Stimulated activated CD4-positive, alpha-beta T cell treated with anti-CD3 and anti-CD28 coated beads, Interleukin-4, amount 100 ng/mL, for 48 hours (primary cell): Measurements from ENCODE around the gene PCNX3.

Experiments
- DNase-seq, 2 donors: peaks; one replicate each; pipeline ENCODE4 v3.0.0-alpha.2; 2020; ENCODE audit warnings: low read depth in 2 of 2

Gene PCNX3

GRCh38 chr11:65580031-65580692 is 35.4 kb upstream of the PCNX3 start:
- no peak for DNase-seq

GRCh38 chr11:65580756-65581155 is 34.8 kb upstream of the PCNX3 start:
- no peak for DNase-seq

- no peak for DNase-seq
These were observed 33.6 kb upstream of the PCNX3 start for GRCh38 chr11:65581928-65582327.

GRCh38 chr11:65583589-65583988 is 32.0 kb upstream of the PCNX3 start:
- no peak for DNase-seq

- no peak for DNase-seq
These were observed 31.5 kb upstream of the PCNX3 start for GRCh38 chr11:65584106-65584505.

GRCh38 chr11:65584723-65585171 is 30.8 kb upstream of the PCNX3 start:
- no peak for DNase-seq

GRCh38 chr11:65585396-65586246 is 30.0 kb upstream of the PCNX3 start:
- no peak for DNase-seq

GRCh38 chr11:65586247-65586630 is 29.3 kb upstream of the PCNX3 start:
- DNase-seq = no peak

GRCh38 chr11:65586676-65587075 is 28.9 kb upstream of the PCNX3 start:
- no peak for DNase-seq

- peak; percentile 67 to 68 for DNase-seq
These were observed 27.1 kb upstream of the PCNX3 start for GRCh38 chr11:65588199-65589054.

- DNase-seq = no peak
These were observed 25.9 kb upstream of the PCNX3 start for GRCh38 chr11:65589444-65590239.

GRCh38 chr11:65590240-65590738 is 25.3 kb upstream of the PCNX3 start:
- DNase-seq = no peak

GRCh38 chr11:65591939-65592857 is 23.4 kb upstream of the PCNX3 start:
- DNase-seq = no peak

GRCh38 chr11:65592858-65593517 is 22.6 kb upstream of the PCNX3 start:
- DNase-seq = no peak

- no peak for DNase-seq
These were observed 21.8 kb upstream of the PCNX3 start for GRCh38 chr11:65593518-65594414.

GRCh38 chr11:65595131-65595530 is 20.4 kb upstream of the PCNX3 start:
- no peak for DNase-seq

GRCh38 chr11:65595543-65596281 is 19.9 kb upstream of the PCNX3 start, which contains the start of gene KCNK7:
Gene KCNK7 (minus strand): TSS chr11:65595800. CDS start chr11:65595772, 28 bp downstream.
- DNase-seq = no peak

GRCh38 chr11:65596520-65596919 is 19.1 kb upstream of the PCNX3 start:
- DNase-seq = no peak
